ENCODE data around the gene YY1.
"Not testable (repeated sequence)": the region's sequence is repeated elsewhere in the genome, so short reads cannot be mapped to it uniquely, and the experiment has no call there.

The YY1 gene

GRCh38 chr14:100291305-100292075 lies 52.5 kb downstream of the YY1 start:
- intact Hi-C loops (cut with DNase I): no loop called here
- peak in 7 of 42 donors; percentile 1 to 34 (median 10) for DNase-seq

- intact Hi-C loops (cut with DNase I): no loop called here
Observed at GRCh38 chr14:100292301-100292775, 53.4 kb downstream of the YY1 start.

GRCh38 chr14:100292776-100293461 lies 54.0 kb downstream of the YY1 start:
- peak in 10 of 42 donors; percentile 0 to 40 (median 14) for DNase-seq
- intact Hi-C loops (cut with DNase I): no loop called here

More at GRCh38 chr14:100292301-100292775, 53.4 kb downstream of the YY1 start:
- DNase-seq: peak in 7 of 42 donors; percentile 0 to 35 (median 13)

- intact Hi-C loops (cut with DNase I): no loop called here
- DNase-seq: peak in 5 of 42 donors; percentile 10 to 24 (median 12)
Observed at GRCh38 chr14:100293497-100294212, 54.7 kb downstream of the YY1 start.

- intact Hi-C loops (cut with DNase I): no loop called here
- peak in 7 of 42 donors; percentile 1 to 30 (median 17) for DNase-seq
Observed at GRCh38 chr14:100294213-100294962, 55.4 kb downstream of the YY1 start.

- DNase-seq: peak in 3 of 42 donors; percentile 0 to 16 (median 13)
- intact Hi-C loops (cut with DNase I): no loop called here
Observed at GRCh38 chr14:100294963-100295330, 56.0 kb downstream of the YY1 start.

- DNase-seq: peak in 2 of 42 donors; percentile 8 to 11
- intact Hi-C loops (cut with DNase I): no loop called here
Observed at GRCh38 chr14:100295376-100296105, 56.6 kb downstream of the YY1 start.

- DNase-seq: peak in 1 of 42 donors; percentile 22
Observed at GRCh38 chr14:100296106-100296651, 57.2 kb downstream of the YY1 start.

GRCh38 chr14:100296729-100297128 lies 57.8 kb downstream of the YY1 start:
- DNase-seq: peak in 1 of 42 donors; percentile 17
- intact Hi-C loops (cut with DNase I): not testable (repeated sequence)

More at GRCh38 chr14:100296106-100296651, 57.2 kb downstream of the YY1 start:
- intact Hi-C loops (cut with DNase I): no loop called here

GRCh38 chr14:100297320-100298300 lies 58.7 kb downstream of the YY1 start:
- DNase-seq: peak in 41 of 42 donors; percentile 40 to 86 (median 68)
- intact Hi-C loops (cut with DNase I): no loop called here

- no peak for DNase-seq
- intact Hi-C loops (cut with DNase I): no loop called here
Observed at GRCh38 chr14:100298551-100299237, 59.8 kb downstream of the YY1 start.

GRCh38 chr14:100299238-100299560 lies 60.3 kb downstream of the YY1 start:
- intact Hi-C loops (cut with DNase I): no loop called here
- no peak for DNase-seq

GRCh38 chr14:100302616-100303015 lies 63.7 kb downstream of the YY1 start:
- DNase-seq: no peak
- intact Hi-C loops (cut with DNase I): no loop called here

GRCh38 chr14:100303179-100303578 lies 64.2 kb downstream of the YY1 start:
- DNase-seq: peak in 2 of 42 donors; percentile 41 to 67

GRCh38 chr14:100303925-100304324 lies 65.0 kb downstream of the YY1 start:
- intact Hi-C loops (cut with DNase I): no loop called here
- no peak for DNase-seq

More at GRCh38 chr14:100303179-100303578, 64.2 kb downstream of the YY1 start:
- intact Hi-C loops (cut with DNase I): no loop called here

GRCh38 chr14:100304825-100305323 lies 65.9 kb downstream of the YY1 start:
- DNase-seq: peak in 40 of 42 donors; percentile 37 to 87 (median 67)
- intact Hi-C loops (cut with DNase I): loop anchor here (5.0 kb wide), 1 partner anchor 63 kb away; no protein-coding TSS in a partner anchor

All from head of caudate nucleus (tissue), 42 donors.